ENCODE data around the gene REST.
A peak's percentile ranks its signal among the peaks of the same experiment; 100 is the strongest.
"Not testable (repeated sequence)": the region's sequence is repeated elsewhere in the genome, so short reads cannot be mapped to it uniquely, and the experiment has no call there.

The REST gene

DNA sequence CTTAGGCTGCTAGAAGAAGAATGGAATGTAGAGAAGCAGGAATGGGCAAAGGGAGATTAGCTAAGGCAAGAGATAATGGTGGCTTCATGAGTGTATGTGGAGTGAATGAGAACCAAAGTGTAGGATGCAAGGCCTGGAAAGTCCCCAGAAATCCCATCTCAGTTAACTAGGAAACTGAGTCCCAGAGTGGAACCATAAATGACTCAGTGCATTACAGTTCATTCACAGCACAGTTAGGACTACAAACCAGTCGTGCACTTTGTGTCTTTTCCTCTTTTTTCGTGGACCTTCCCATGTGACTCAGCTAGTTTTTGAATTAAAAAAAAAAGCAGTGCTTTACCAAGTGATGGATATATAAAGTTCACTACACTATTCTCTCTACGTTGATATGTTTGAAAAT is 27.7 kb upstream of the REST start:
- H3K36me3 ChIP-seq (ENCODE audit: insufficient read depth, low read length), result no peaks in the 10 kb centered on the region
- H3K27ac ChIP-seq (ENCODE audit: low read depth, low read length), result no peak overlapping the region
- H3K9me3 ChIP-seq (ENCODE audit: low read length), result no peaks in the 10 kb centered on the region
- no peak overlapping the region for H3K9ac ChIP-seq (ENCODE audit: low read length)
- no peaks in the 10 kb centered on the region for H3K27me3 ChIP-seq (ENCODE audit: control insufficient read depth in 1 of 2, insufficient read depth in 2 of 2, low read length in 2 of 2)
- H3K4me1 ChIP-seq (ENCODE audit: insufficient read depth, low read length), result no peaks in the 10 kb centered on the region
- H3K4me3 ChIP-seq (ENCODE audit: low read depth in 1 of 2, low read length in 2 of 2), result no peak overlapping the region

DNA sequence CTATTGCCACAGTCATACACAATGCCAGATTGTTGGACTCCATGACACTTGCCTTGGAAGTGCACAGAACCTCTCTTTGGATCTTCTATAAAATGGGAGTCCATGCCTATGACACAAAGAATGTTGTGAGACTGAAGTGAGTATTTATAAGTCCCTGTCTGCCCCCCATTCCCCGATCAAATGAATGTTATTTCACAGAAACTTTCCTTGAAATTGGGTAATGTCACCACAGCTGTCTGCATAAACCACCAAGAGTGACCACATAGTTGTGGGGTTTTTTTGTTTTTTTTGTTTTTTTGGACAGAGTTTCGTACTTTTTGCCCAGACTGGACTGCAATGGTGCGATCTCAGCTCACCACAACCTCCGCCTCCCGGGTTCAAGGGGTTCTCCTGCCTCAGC is 27.1 kb upstream of the REST start:
- Histone ChIP-seq H3K9me3 (ENCODE audit: low read length) (no peaks in the 10 kb centered on the region), H3K9ac (ENCODE audit: low read length) (no peak overlapping the region), H3K4me3 (ENCODE audit: low read depth in 1 of 2, low read length in 2 of 2) (no peak overlapping the region), H3K27ac (ENCODE audit: low read depth, low read length) (no peak overlapping the region), H3K4me1 (ENCODE audit: insufficient read depth, low read length) (no peaks in the 10 kb centered on the region), H3K36me3 (ENCODE audit: insufficient read depth, low read length) (no peaks in the 10 kb centered on the region), H3K27me3 (ENCODE audit: control insufficient read depth in 1 of 2, insufficient read depth in 2 of 2, low read length in 2 of 2) (no peaks in the 10 kb centered on the region)

DNA sequence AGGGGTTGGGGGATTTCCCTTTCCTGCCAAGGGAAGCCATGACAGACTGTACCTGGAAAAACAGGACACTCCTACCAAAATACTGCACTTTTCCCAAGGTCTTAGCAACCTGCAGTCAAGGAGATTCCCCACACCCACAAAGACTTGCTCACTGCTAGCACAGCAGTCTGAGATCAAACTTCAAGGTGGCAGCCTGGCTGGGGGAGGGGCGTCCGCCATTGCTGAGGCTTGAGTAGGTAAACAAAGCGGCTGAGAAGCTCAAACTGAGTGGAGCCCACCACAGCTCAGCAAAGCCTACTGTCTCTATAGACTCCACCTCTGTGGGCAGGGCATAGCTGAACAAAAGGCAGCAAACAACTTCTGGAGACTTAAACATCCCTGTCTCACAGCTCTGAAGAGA is 23.2 kb upstream of the REST start:
- not testable (repeated sequence) for H3K9me3 ChIP-seq (ENCODE audit: low read length); H3K27ac ChIP-seq (ENCODE audit: low read depth, low read length); H3K9ac ChIP-seq (ENCODE audit: low read length); H3K27me3 ChIP-seq (ENCODE audit: control insufficient read depth in 1 of 2, insufficient read depth in 2 of 2, low read length in 2 of 2); H3K36me3 ChIP-seq (ENCODE audit: insufficient read depth, low read length); H3K4me1 ChIP-seq (ENCODE audit: insufficient read depth, low read length); H3K4me3 ChIP-seq (ENCODE audit: low read depth in 1 of 2, low read length in 2 of 2)

DNA sequence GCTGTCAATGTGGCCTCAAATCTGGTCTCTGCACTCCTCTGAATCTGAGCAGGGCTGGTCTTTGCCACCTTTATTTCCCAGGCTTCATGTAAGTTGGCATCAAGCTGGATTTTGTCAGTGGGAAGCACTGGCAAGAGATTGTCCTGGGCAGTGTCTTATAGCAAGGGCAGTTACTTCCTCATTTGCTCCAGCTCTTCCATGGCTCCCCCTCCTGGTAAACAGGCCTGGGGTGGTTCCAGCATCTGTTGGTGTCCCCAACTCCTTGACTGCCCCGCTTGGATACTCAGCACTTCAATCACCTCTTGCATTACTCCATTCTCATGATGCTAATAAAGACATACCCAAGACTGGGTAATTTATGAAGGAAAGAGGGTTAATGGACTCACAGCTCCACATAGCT is 15.0 kb upstream of the REST start:
- Histone ChIP-seq H3K4me1 (ENCODE audit: insufficient read depth, low read length) (no peaks in the 10 kb centered on the region), H3K4me3 (ENCODE audit: low read depth in 1 of 2, low read length in 2 of 2) (no peak overlapping the region), H3K27ac (ENCODE audit: low read depth, low read length) (no peak overlapping the region), H3K27me3 (ENCODE audit: control insufficient read depth in 1 of 2, insufficient read depth in 2 of 2, low read length in 2 of 2) (no peaks in the 10 kb centered on the region), H3K9ac (ENCODE audit: low read length) (no peak overlapping the region), H3K36me3 (ENCODE audit: insufficient read depth, low read length) (no peaks in the 10 kb centered on the region), H3K9me3 (ENCODE audit: low read length) (no peaks in the 10 kb centered on the region)

- H3K27me3 ChIP-seq (ENCODE audit: control insufficient read depth in 1 of 2, insufficient read depth in 2 of 2, low read length in 2 of 2); H3K4me3 ChIP-seq (ENCODE audit: low read depth in 1 of 2, low read length in 2 of 2); H3K9me3 ChIP-seq (ENCODE audit: low read length); H3K27ac ChIP-seq (ENCODE audit: low read depth, low read length); H3K4me1 ChIP-seq (ENCODE audit: insufficient read depth, low read length); H3K36me3 ChIP-seq (ENCODE audit: insufficient read depth, low read length); H3K9ac ChIP-seq (ENCODE audit: low read length): not testable (repeated sequence)
These were observed 9.9 kb upstream of the REST start for GRCh38 chr4:56897842-56898241.

DNA sequence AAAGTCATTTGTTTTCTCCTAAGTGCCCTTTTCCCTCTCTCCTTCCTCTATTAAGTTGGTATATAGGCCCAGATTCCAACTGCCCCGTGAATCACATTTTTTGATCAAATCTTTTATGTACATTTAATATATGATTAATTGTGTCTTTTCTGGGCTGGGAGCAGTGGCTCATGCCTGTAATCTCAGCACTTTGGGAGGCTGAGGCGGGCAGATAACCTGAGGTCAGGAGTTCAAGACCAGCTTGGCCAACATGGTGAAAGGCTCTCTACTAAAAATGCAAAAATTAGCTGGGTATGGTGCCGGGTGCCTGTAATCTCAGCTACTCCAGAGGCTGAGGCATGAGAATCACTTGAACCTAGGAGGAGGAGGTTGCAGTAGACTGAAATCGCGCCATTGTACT is 7.5 kb upstream of the REST start:
- H3K36me3 ChIP-seq (ENCODE audit: insufficient read depth, low read length); H3K4me1 ChIP-seq (ENCODE audit: insufficient read depth, low read length); H3K9me3 ChIP-seq (ENCODE audit: low read length); H3K27me3 ChIP-seq (ENCODE audit: control insufficient read depth in 1 of 2, insufficient read depth in 2 of 2, low read length in 2 of 2); H3K27ac ChIP-seq (ENCODE audit: low read depth, low read length); H3K9ac ChIP-seq (ENCODE audit: low read length); H3K4me3 ChIP-seq (ENCODE audit: low read depth in 1 of 2, low read length in 2 of 2): not testable (repeated sequence)

- Histone ChIP-seq H3K9ac (ENCODE audit: low read length) (no peak overlapping the region), H3K36me3 (ENCODE audit: insufficient read depth, low read length) (no peaks in the 10 kb centered on the region), H3K4me3 (ENCODE audit: low read depth in 1 of 2, low read length in 2 of 2) (no peak overlapping the region), H3K27me3 (ENCODE audit: control insufficient read depth in 1 of 2, insufficient read depth in 2 of 2, low read length in 2 of 2) (no peaks in the 10 kb centered on the region), H3K4me1 (ENCODE audit: insufficient read depth, low read length) (peaks cover 8% of the 10 kb centered on the region), H3K27ac (ENCODE audit: low read depth, low read length) (no peak overlapping the region), H3K9me3 (ENCODE audit: low read length) (no peaks in the 10 kb centered on the region)
These were observed 5.0 kb upstream of the REST start for GRCh38 chr4:56902703-56903102.

- no peak overlapping the region for H3K9ac ChIP-seq (ENCODE audit: low read length)
- H3K27me3 ChIP-seq (ENCODE audit: control insufficient read depth in 1 of 2, insufficient read depth in 2 of 2, low read length in 2 of 2), result no peaks in the 10 kb centered on the region
- peaks cover 18% of the 10 kb centered on the region for H3K4me1 ChIP-seq (ENCODE audit: insufficient read depth, low read length)
- no peak overlapping the region for H3K27ac ChIP-seq (ENCODE audit: low read depth, low read length)
- H3K9me3 ChIP-seq (ENCODE audit: low read length), result no peaks in the 10 kb centered on the region
- H3K36me3 ChIP-seq (ENCODE audit: insufficient read depth, low read length), result no peaks in the 10 kb centered on the region
- H3K4me3 ChIP-seq (ENCODE audit: low read depth in 1 of 2, low read length in 2 of 2), result no peak overlapping the region
These were observed 1.9 kb upstream of the REST start for GRCh38 chr4:56905796-56906195.

DNA sequence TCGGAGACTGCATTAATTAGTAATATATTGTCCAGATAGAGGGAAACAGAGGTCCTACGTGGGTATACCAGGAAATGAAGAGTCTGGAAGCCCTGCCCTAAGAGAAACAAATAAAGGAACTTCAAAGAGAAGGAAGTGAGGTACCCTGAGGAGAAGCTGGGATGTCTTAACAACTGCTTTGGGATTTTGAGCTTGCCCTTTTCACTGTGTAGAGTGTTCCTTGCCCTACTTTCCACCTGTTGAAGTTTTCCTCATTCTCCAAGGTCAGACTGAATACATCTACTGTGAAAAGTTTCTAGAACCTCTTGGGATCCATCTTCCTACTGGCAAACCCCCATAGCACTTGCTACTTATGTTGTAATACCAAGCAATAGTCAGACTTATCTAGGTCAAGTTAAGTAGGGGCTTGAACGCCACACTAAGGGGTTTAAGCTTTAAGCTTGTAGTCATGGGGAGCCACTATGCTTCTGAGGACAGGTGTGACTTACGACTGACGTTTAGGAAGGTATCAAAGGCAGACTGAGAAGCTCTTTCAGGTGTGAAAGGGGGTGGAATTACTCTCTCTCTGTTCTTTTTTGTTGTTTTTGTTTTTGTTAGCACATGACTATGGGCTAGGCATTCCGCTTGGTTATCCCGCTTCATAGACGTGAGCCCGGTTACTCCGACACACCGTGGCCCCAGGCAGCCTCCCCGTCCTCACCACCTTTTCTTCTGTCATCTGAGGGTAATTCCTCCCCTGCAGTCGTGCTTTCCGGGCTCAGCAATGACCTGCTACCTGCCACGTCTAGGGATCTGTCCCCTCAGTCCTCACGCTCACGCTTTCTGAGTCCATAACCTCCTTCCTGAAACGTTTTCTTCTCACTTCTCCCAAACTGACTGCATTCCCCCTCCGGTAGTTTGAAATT is 959 bp upstream of the REST start:
- H3K27me3 ChIP-seq (ENCODE audit: control insufficient read depth in 1 of 2, insufficient read depth in 2 of 2, low read length in 2 of 2), result no peaks in the 10 kb centered on the region
- no peak overlapping the region for H3K27ac ChIP-seq (ENCODE audit: low read depth, low read length)
- peak overlapping the region in 1 of 2 donors; percentile 60 for H3K4me3 ChIP-seq (ENCODE audit: low read depth in 1 of 2, low read length in 2 of 2)
- H3K9ac ChIP-seq (ENCODE audit: low read length), result no peak overlapping the region
- no peaks in the 10 kb centered on the region for H3K36me3 ChIP-seq (ENCODE audit: insufficient read depth, low read length)
- H3K9me3 ChIP-seq (ENCODE audit: low read length), result no peaks in the 10 kb centered on the region
- H3K4me1 ChIP-seq (ENCODE audit: insufficient read depth, low read length), result peaks cover 28% of the 10 kb centered on the region

GRCh38 chr4:56908206-56909085 is 746 bp downstream of the REST start:
- H3K27me3 ChIP-seq (ENCODE audit: control insufficient read depth in 1 of 2, insufficient read depth in 2 of 2, low read length in 2 of 2), result no peaks in the 10 kb centered on the region
- H3K4me1 ChIP-seq (ENCODE audit: insufficient read depth, low read length), result peaks cover 31% of the 10 kb centered on the region
- peak overlapping the region; percentile 92 for H3K27ac ChIP-seq (ENCODE audit: low read depth, low read length)
- H3K36me3 ChIP-seq (ENCODE audit: insufficient read depth, low read length), result no peaks in the 10 kb centered on the region
- peak overlapping the region; percentile 11 for H3K9ac ChIP-seq (ENCODE audit: low read length)
- H3K9me3 ChIP-seq (ENCODE audit: low read length), result no peaks in the 10 kb centered on the region
- peak overlapping the region; percentile 81 to 94 for H3K4me3 ChIP-seq (ENCODE audit: low read depth in 1 of 2, low read length in 2 of 2)

DNA sequence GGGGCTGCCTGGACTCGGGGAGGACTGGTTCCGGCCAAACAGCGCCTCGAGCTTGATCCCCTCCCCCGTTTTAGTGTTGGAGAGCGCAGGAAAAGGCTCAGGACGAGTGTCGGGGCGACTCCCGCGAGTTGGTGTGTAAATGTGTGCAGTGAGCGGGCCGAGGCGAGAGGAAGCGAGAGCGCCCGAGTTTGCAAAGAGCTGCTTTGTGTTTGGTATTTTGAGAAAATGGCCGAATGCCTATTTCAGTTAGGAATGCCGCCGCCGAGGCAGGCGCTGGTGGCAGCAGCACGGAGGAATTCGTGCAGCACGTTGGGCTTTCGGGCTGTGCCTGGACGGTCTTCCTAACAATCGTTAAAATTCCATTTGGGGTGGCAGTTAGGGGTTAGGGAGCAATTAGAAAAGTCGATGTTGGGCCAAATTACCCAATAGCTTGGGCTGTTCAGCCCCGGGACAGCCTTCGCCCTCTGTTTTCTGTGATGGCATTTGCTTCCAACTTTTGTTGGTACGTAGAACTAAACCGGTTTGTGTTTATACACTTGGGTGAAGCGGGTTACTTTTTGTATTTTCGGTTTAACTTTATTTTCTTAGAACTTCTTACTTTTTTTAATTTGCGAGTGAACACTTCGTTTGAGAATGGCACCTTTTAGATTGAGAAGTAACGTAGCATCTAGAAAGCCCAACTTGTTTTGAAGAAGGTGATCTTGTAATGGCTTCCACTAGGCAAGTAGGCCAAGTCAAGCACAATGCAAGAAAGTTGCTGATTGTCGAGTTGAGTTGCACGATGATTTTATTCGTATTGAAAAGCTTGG is 1.6 kb downstream of the REST start:
- H3K9ac ChIP-seq (ENCODE audit: low read length), result peak overlapping the region; percentile 11
- peak overlapping the region; percentile 92 for H3K27ac ChIP-seq (ENCODE audit: low read depth, low read length)
- H3K4me1 ChIP-seq (ENCODE audit: insufficient read depth, low read length), result peaks cover 33% of the 10 kb centered on the region
- no peaks in the 10 kb centered on the region for H3K36me3 ChIP-seq (ENCODE audit: insufficient read depth, low read length)
- peak overlapping the region; percentile 81 to 94 for H3K4me3 ChIP-seq (ENCODE audit: low read depth in 1 of 2, low read length in 2 of 2)
- no peaks in the 10 kb centered on the region for H3K9me3 ChIP-seq (ENCODE audit: low read length)
- no peaks in the 10 kb centered on the region for H3K27me3 ChIP-seq (ENCODE audit: control insufficient read depth in 1 of 2, insufficient read depth in 2 of 2, low read length in 2 of 2)

Measured in muscle layer of colon (tissue), 2 donors.